B cell (primary cell): ENCODE results near the gene CCNYL1. TPM values are rescaled to one million over a fixed set of nuclear protein-coding genes. Genes with fewer than 3 reads are reported as not detected.

Experiments
- ATAC-seq: fragments of 200-7000 bp; cut with Tn5 transposase; one replicate; pipeline ENCODE4 v1.10.0; 2021; ENCODE audit warnings: low read depth, mild to moderate bottlenecking, moderate number of reproducible peaks, moderate library complexity
- CTCF ChIA-PET: fragments of 350-600 bp; sonication (Branson Sonifier 250); formaldehyde crosslinking; loops from one replicate; lab custom pipeline; 2021; ENCODE audit warnings: antibody characterized with exemption, inconsistent platforms; lab: Charles Lee
- POLR2A ChIA-PET: fragments of 350-600 bp; sonication (Branson Sonifier 250); formaldehyde crosslinking; loops from one replicate; lab custom pipeline; 2021; ENCODE audit warnings: antibody characterized with exemption; lab: Charles Lee
- DNase-seq: peaks from one replicate; pipeline ENCODE4 v3.0.0; 2013
- H2AFZ ChIP-seq: 2 replicates; pipeline ENCODE4 v1.6.1; 2012; ENCODE audit warnings: mild to moderate bottlenecking, low read depth, low read length; ENCODE audit not compliant: insufficient read depth, poor library complexity, severe bottlenecking
- H3K27ac ChIP-seq, 2 donors: 1 replicate in 1 of 2; 2 replicates in 1 of 2; pipeline ENCODE4 v1.5.1; 2012 to 2013; ENCODE audit warnings: low read length in 2 of 2, mild to moderate bottlenecking in 2 of 2, moderate library complexity in 1 of 2
- H3K27me3 ChIP-seq, 4 experiments: fragments of 200-600 bp in 1 of 4; sonication (generic) in 1 of 4; replicated peaks in 1 of 4; 1 replicate in 2 of 4; 2 replicates in 2 of 4; pipeline versions ENCODE4 v1.6.1 to v1.7.0; 2013 to 2016; ENCODE audit warnings: low read length in 3 of 4, mild to moderate bottlenecking in 2 of 4, mixed read lengths in 1 of 4, moderate library complexity in 1 of 4; ENCODE audit not compliant: insufficient read depth in 4 of 4, control insufficient read depth in 3 of 4; ENCODE audit errors: control extremely low read depth in 1 of 4
- H3K36me3 ChIP-seq, 2 experiments: replicated peaks in 1 of 2; 1 replicate in 1 of 2; 2 replicates in 1 of 2; pipeline versions ENCODE4 v1.6.1 to v1.7.1; 2013; ENCODE audit warnings: low read length in 1 of 2; ENCODE audit not compliant: insufficient read depth in 2 of 2, control insufficient read depth in 1 of 2; ENCODE audit errors: control extremely low read depth in 1 of 2, extremely low read depth in 1 of 2
- H3K4me1 ChIP-seq, 2 donors: fragments of 200-600 bp in 1 of 2; sonication (generic) in 1 of 2; 1 replicate in 1 of 2; 2 replicates in 1 of 2; pipeline versions ENCODE4 v1.5.1 to v1.6.1; 2013 to 2017; ENCODE audit warnings: low read length in 2 of 2; ENCODE audit not compliant: control insufficient read depth in 2 of 2, insufficient read depth in 2 of 2
- H3K4me2 ChIP-seq: replicated peaks from 2 replicates; pipeline ENCODE3; 2012; ENCODE audit warnings: mild to moderate bottlenecking, low read depth, low read length; ENCODE audit not compliant: poor library complexity, severe bottlenecking
- H3K4me3 ChIP-seq, 5 experiments: fragments of 200-600 bp in 1 of 5; sonication (generic) in 1 of 5; 1 replicate in 3 of 5; 2 replicates in 2 of 5; pipeline versions ENCODE4 v1.5.1 to v1.7.0; 2011 to 2016; ENCODE audit warnings: low read length in 4 of 5, mild to moderate bottlenecking in 4 of 5, low read depth in 2 of 5, control low read depth in 1 of 5, moderate library complexity in 1 of 5; ENCODE audit not compliant: insufficient read depth in 1 of 5; ENCODE audit errors: control extremely low read depth in 1 of 5, extremely low read depth in 1 of 5
- H3K79me2 ChIP-seq: fragments of 200-600 bp; sonication (generic); one replicate; pipeline ENCODE4 v1.6.0; 2016; ENCODE audit warnings: low read length; ENCODE audit not compliant: control insufficient read depth, insufficient read depth
- H3K9ac ChIP-seq: fragments of 200-600 bp; sonication (generic); 2 replicates; pipeline ENCODE4 v1.6.1; 2017; ENCODE audit warnings: mild to moderate bottlenecking, low read length, moderate library complexity
- H3K9me3 ChIP-seq, 3 donors: one replicate each; pipeline versions ENCODE4 v1.6.1 to v1.7.1; 2013; ENCODE audit warnings: low read length in 2 of 3; ENCODE audit not compliant: control insufficient read depth in 2 of 3, insufficient read depth in 1 of 3; ENCODE audit errors: control extremely low read depth in 1 of 3
- H4K20me1 ChIP-seq: 2 replicates; pipeline ENCODE4 v1.6.0; 2012; ENCODE audit warnings: mild to moderate bottlenecking, low read length; ENCODE audit not compliant: insufficient read depth, control insufficient read depth, poor library complexity, severe bottlenecking
- H3K27ac Mint-ChIP-seq: one replicate; pipeline ENCODE4 v1.8.0; 2021; ENCODE audit warnings: mixed read lengths
- H3K27me3 Mint-ChIP-seq: one replicate; pipeline ENCODE4 v1.8.0; 2021; ENCODE audit warnings: mixed read lengths
- H3K4me1 Mint-ChIP-seq: one replicate; pipeline ENCODE4 v1.8.0; 2021; ENCODE audit warnings: mixed read lengths
- H3K4me3 Mint-ChIP-seq: one replicate; pipeline ENCODE4 v1.8.0; 2021; ENCODE audit warnings: mixed read lengths
- H3K9me3 Mint-ChIP-seq: one replicate; pipeline ENCODE4 v1.8.0; 2022; ENCODE audit warnings: mixed read lengths; ENCODE audit not compliant: insufficient read depth
- EZH2 ChIP-seq: IDR thresholded peaks from 2 replicates; pipeline ENCODE4 v1.6.1; 2012; ENCODE audit warnings: borderline replicate concordance, low read depth, mild to moderate bottlenecking, moderate library complexity, low read length; ENCODE audit not compliant: insufficient read depth, poor library complexity, severe bottlenecking
- WGBS: methylation state at CpG from one replicate; pipeline ENCODE4 v1.1.5; 2013; ENCODE audit warnings: missing lambda C conversion rate; ENCODE audit not compliant: insufficient coverage; 5-methylcytosine and 5-hydroxymethylcytosine counted together
- intact Hi-C: fragments of 100-400 bp; cut with micrococcal nuclease; formaldehyde crosslinking; loops from one replicate; pipeline ENCODE4 v1.10.0; 2022
- polyA plus RNA-seq: library from polyadenylated mRNA; depleted of rRNA; stranded (reverse); fragments of >200 nt; gene quantifications from 2 replicates; pipeline ENCODE4 v1.2.3, GENCODE V29; 2012
- total RNA-seq, 2 donors: library from RNA; stranded (reverse); fragments of 120-200 nt in 1 of 2; gene quantifications; 1 replicate in 1 of 2; 2 replicates in 1 of 2; pipeline versions ENCODE4 v1.2.3 to v1.2.4, GENCODE V29; 2013 to 2022
- TF ChIP-seq, protein P1 (sequence below): fragments of 200-600 bp; IDR thresholded peaks from one replicate; pipeline ENCODE4 v1.8.0; 2022; ENCODE audit warnings: antibody characterized with exemption, mild to moderate bottlenecking

The CCNYL1 gene
- total and polyA plus RNA-seq, 2 donors (not counting 1 experiment from before 2014, with no cell fraction given): 8.6 to 14.2 TPM

- H3K36me3 ChIP-seq: no peaks in the 10 kb centered on the region
- intact Hi-C loops: loop anchor here (2.0 to 5.0 kb wide), 4 partner anchors 25 to 496 kb away; partner anchors contain the start of genes IDH1, PIKFYVE and PLEKHM3
- DNase-seq (no peak), ATAC-seq (no peak)
- no peaks in the 10 kb centered on the region for H3K79me2 ChIP-seq
- Mint-ChIP-seq H3K27me3 (peaks cover 6% of the 10 kb centered on the region), H3K9me3 (no peaks in the 10 kb centered on the region), H3K4me3 (peak overlapping the region; percentile 89), H3K27ac (no peak overlapping the region), H3K4me1 (peaks cover 33% of the 10 kb centered on the region)
- no peak overlapping the region for H3K4me3 ChIP-seq
- no peak overlapping the region for H3K9ac ChIP-seq
- H3K27me3 ChIP-seq: peaks cover 0 to 15% (median 4%) of the 10 kb centered on the region in 4 experiments
- CTCF ChIA-PET: no interaction called here
- H3K27ac ChIP-seq: no peak overlapping the region
- peak overlapping the region; percentile 100 for H3K4me2 ChIP-seq
- H3K9me3 ChIP-seq: peaks cover 0 to 9% (median 0%) of the 10 kb centered on the region in 3 donors
- TF ChIP-seq, protein P1, sequence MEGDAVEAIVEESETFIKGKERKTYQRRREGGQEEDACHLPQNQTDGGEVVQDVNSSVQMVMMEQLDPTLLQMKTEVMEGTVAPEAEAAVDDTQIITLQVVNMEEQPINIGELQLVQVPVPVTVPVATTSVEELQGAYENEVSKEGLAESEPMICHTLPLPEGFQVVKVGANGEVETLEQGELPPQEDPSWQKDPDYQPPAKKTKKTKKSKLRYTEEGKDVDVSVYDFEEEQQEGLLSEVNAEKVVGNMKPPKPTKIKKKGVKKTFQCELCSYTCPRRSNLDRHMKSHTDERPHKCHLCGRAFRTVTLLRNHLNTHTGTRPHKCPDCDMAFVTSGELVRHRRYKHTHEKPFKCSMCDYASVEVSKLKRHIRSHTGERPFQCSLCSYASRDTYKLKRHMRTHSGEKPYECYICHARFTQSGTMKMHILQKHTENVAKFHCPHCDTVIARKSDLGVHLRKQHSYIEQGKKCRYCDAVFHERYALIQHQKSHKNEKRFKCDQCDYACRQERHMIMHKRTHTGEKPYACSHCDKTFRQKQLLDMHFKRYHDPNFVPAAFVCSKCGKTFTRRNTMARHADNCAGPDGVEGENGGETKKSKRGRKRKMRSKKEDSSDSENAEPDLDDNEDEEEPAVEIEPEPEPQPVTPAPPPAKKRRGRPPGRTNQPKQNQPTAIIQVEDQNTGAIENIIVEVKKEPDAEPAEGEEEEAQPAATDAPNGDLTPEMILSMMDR: no peak
- no peak for TF ChIP-seq EZH2
- H2AFZ ChIP-seq: peak overlapping the region; percentile 75
- WGBS: 89% methylated on average over 6 of the region's 14 CpGs
- H3K4me1 ChIP-seq: peaks cover 27 to 39% of the 10 kb centered on the region in 2 donors
- H4K20me1 ChIP-seq: peaks cover 8% of the 10 kb centered on the region
- POLR2A ChIA-PET: no interaction called here
Measured at GRCh38 chr2:207771421-207771820, 60.0 kb downstream of the CCNYL1 start.

DNA sequence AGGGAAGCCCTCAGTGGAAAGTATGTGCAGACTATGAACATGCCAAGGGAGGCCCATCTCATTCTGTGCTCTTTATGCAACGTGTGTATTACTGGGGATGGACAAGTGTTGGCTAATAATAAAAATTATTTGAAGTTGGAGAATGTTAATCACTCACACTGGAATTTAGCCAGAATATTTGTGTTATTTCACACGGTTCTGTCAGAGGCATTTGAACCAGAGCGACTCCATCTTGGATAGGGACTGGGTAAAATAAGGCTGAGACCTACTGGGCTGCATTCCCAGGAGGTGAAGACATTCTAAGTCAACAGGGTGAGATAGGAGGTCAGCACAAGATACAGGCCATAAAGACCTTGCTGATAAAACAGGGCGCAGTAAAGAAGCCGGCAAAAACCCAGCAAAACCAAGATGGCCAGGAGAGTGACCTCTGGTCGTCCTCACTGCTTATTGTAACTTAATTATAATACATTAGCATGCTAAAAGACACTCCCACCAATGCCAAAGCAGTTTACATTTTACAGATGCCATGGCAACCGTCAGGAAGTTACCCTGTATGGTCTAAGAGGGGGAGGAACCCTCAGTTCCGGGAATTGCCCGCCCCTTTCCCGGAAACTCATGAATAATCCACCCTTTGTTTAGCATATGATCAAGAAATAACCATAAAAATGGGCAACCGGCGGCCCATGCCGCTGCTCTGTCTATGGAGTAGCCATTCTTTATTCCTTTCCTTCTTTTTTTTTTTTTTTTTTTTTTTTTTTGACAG is 60.8 kb downstream of the CCNYL1 start:
- CTCF ChIA-PET: no interaction called here

More for the DNA sequence above, 60.8 kb downstream of the CCNYL1 start:
- Histone ChIP-seq H3K27ac (no peak overlapping the region), H4K20me1 (peaks cover 6% of the 10 kb centered on the region), H3K9me3 (peaks cover 0 to 6% (median 0%) of the 10 kb centered on the region in 3 donors), H3K4me1 (peaks cover 19 to 30% of the 10 kb centered on the region in 2 donors), H3K27me3 (peaks cover 0 to 9% (median 4%) of the 10 kb centered on the region in 4 experiments), H3K36me3 (no peaks in the 10 kb centered on the region), H2AFZ (no peak overlapping the region), H3K4me2 (no peak overlapping the region), H3K9ac (no peak overlapping the region), H3K79me2 (no peaks in the 10 kb centered on the region), H3K4me3 (no peak overlapping the region)
- Mint-ChIP-seq H3K27me3 (peaks cover 3% of the 10 kb centered on the region), H3K27ac (no peak overlapping the region), H3K9me3 (no peaks in the 10 kb centered on the region), H3K4me1 (peaks cover 26% of the 10 kb centered on the region), H3K4me3 (peak overlapping the region; percentile 46)
- POLR2A ChIA-PET: no interaction called here
- ATAC-seq: no peak
- intact Hi-C loops: loop anchor here (5.0 kb wide), 1 partner anchor 495 kb away; the partner anchor contains the start of gene PIKFYVE
- WGBS: 89% methylated on average over 3 of the region's 13 CpGs
- DNase-seq: no peak
- TF ChIP-seq, protein P1: no peak
- no peak for TF ChIP-seq EZH2
